GM18502 (cell line): ENCODE data around the gene KCNN3.
A peak's percentile ranks its signal among the peaks of the same experiment; 100 is the strongest.

Source experiments
- ATAC-seq: cut with Tn5 transposase; IDR thresholded peaks from one replicate; pipeline ENCODE4 v1.9.1; 2021; ENCODE audit warnings: mild to moderate bottlenecking; ENCODE audit not compliant: unreplicated experiment, poor library complexity

The KCNN3 gene

GRCh38 chr1:154881820-154882535 lies 11.9 kb upstream of the KCNN3 start:
- ATAC-seq = no peak

- no peak for ATAC-seq
Observed at GRCh38 chr1:154880671-154881070, 10.6 kb upstream of the KCNN3 start.

GRCh38 chr1:154879038-154879421 lies 8.9 kb upstream of the KCNN3 start:
- no peak for ATAC-seq

GRCh38 chr1:154878371-154879037 lies 8.4 kb upstream of the KCNN3 start:
- peak; percentile 73 for ATAC-seq

- ATAC-seq = no peak
Observed at GRCh38 chr1:154877370-154877974, 7.4 kb upstream of the KCNN3 start.

GRCh38 chr1:154876842-154877369 lies 6.8 kb upstream of the KCNN3 start:
- no peak for ATAC-seq

- no peak for ATAC-seq
Observed at GRCh38 chr1:154874465-154874864, 4.4 kb upstream of the KCNN3 start.

- ATAC-seq = no peak
Observed at GRCh38 chr1:154873321-154873950, 3.4 kb upstream of the KCNN3 start.

GRCh38 chr1:154871374-154871773 lies 1.3 kb upstream of the KCNN3 start:
- no peak for ATAC-seq

- ATAC-seq = no peak
Observed at GRCh38 chr1:154870734-154871133, 653 bp upstream of the KCNN3 start.

- ATAC-seq = no peak
Observed at GRCh38 chr1:154869351-154870114, 548 bp downstream of the KCNN3 start.

GRCh38 chr1:154867841-154868605 lies 2.1 kb downstream of the KCNN3 start:
- ATAC-seq = no peak

GRCh38 chr1:154867064-154867825 lies 2.8 kb downstream of the KCNN3 start:
- ATAC-seq = no peak

- ATAC-seq = no peak
Observed at GRCh38 chr1:154866257-154867063, 3.6 kb downstream of the KCNN3 start.

GRCh38 chr1:154865442-154866256 lies 4.4 kb downstream of the KCNN3 start:
- no peak for ATAC-seq

GRCh38 chr1:154864189-154864975 lies 5.7 kb downstream of the KCNN3 start:
- ATAC-seq = no peak
